HCT116 (cell line): Measurements from ENCODE around the gene CKAP2L. TPM values are rescaled to one million over a fixed set of nuclear protein-coding genes. Genes with fewer than 3 reads are reported as not detected.

ENCODE experiments used
- ATAC-seq: fragments of 200-7000 bp; cut with Tn5 transposase; 2 replicates; pipeline ENCODE4 v1.9.1; 2020; ENCODE audit warnings: mild to moderate bottlenecking, moderate library complexity
- BruUV-seq: library from RNA; stranded (reverse); fragments of 400-500 nt; replicated peaks from 2 replicates; lab custom pipeline; 2021; lab: Mats Ljungman, UMichigan
- CTCF ChIA-PET: fragments of 300-600 bp; sonication (Branson Sonifier 250); formaldehyde crosslinking; loops from one replicate; lab custom pipeline; 2021; ENCODE audit warnings: antibody characterized with exemption; lab: Charles Lee
- POLR2A ChIA-PET: fragments of 300-600, 350-600 bp; sonication (Branson Sonifier 250); formaldehyde crosslinking; loops from one replicate; lab custom pipeline; 2021; ENCODE audit warnings: antibody characterized with exemption; lab: Charles Lee
- RAD21 ChIA-PET, 2 experiments: fragments of 300-600 bp; sonication (Branson Sonifier 250); formaldehyde crosslinking; loops; one replicate each; lab custom pipeline; 2023; ENCODE audit warnings: low total read pairs in 2 of 2; ENCODE audit not compliant: uncharacterized antibody in 2 of 2, unreplicated experiment in 2 of 2, low non-redundant PET in 1 of 2; lab: Charles Lee
- DNase-seq: peaks from one replicate; pipeline ENCODE4 v3.0.0-alpha.2; 2010; ENCODE audit warnings: low read depth, low spot score
- H2AFZ ChIP-seq: fragments of 200-600 bp; shearing (Covaris generic), sonication (generic); 2 replicates; pipeline ENCODE4 v1.6.1; 2017; ENCODE audit warnings: low read depth, mixed run types, mixed read lengths, antibody characterized with exemption, low read length; ENCODE audit not compliant: poor library complexity, severe bottlenecking
- H3K27ac ChIP-seq: 2 replicates; pipeline ENCODE4 v1.5.1; 2012; ENCODE audit warnings: low read depth, low read length
- H3K27me3 ChIP-seq: fragments of 200-600 bp; sonication (generic); 2 replicates; pipeline ENCODE4 v1.6.1; 2016; ENCODE audit warnings: mixed run types, low read length, mixed read lengths; ENCODE audit not compliant: insufficient read depth
- H3K36me3 ChIP-seq, 2 experiments: fragments of 200-500 bp in 1 of 2; fragments of 200-600 bp in 1 of 2; sonication (Bioruptor generic) in 1 of 2; sonication (generic) in 1 of 2; 2 replicates each; pipeline versions ENCODE4 v1.5.1 to v1.6.1; 2014 to 2016; ENCODE audit warnings: low read length in 2 of 2, inconsistent platforms in 1 of 2, mixed read lengths in 1 of 2, mixed run types in 1 of 2; ENCODE audit not compliant: insufficient read depth in 2 of 2, control insufficient read depth in 1 of 2
- H3K4me1 ChIP-seq, 2 experiments: fragments of 200-600 bp in 1 of 2; sonication (generic) in 1 of 2; 2 replicates each; pipeline versions ENCODE4 v1.5.1 to v1.6.1; 2012 to 2017; ENCODE audit warnings: low read length in 2 of 2, inconsistent platforms in 1 of 2, mild to moderate bottlenecking in 1 of 2, mixed read lengths in 1 of 2, mixed run types in 1 of 2, moderate library complexity in 1 of 2; ENCODE audit not compliant: insufficient read depth in 2 of 2, control insufficient read depth in 1 of 2
- H3K4me2 ChIP-seq: fragments of 200-600 bp; sonication (generic); 2 replicates; pipeline ENCODE4 v1.6.1; 2017; ENCODE audit warnings: mixed run types, low read length, mixed read lengths
- H3K4me3 ChIP-seq, 2 experiments: fragments of 200-600 bp in 1 of 2; sonication (generic) in 1 of 2; replicated peaks in 1 of 2; 2 replicates each; pipeline ENCODE4 v1.5.1; 2011 to 2016; ENCODE audit warnings: low read length in 2 of 2, control low read depth in 1 of 2, low read depth in 1 of 2, mild to moderate bottlenecking in 1 of 2, mixed read lengths in 1 of 2, mixed run types in 1 of 2
- H3K79me2 ChIP-seq: fragments of 200-600 bp; sonication (generic); 2 replicates; pipeline ENCODE4 v1.6.1; 2017; ENCODE audit warnings: mild to moderate bottlenecking, mixed run types, low read length, moderate library complexity, mixed read lengths; ENCODE audit not compliant: insufficient read depth
- H3K9ac ChIP-seq: fragments of 200-600 bp; sonication (generic); 2 replicates; pipeline ENCODE4 v1.6.1; 2016; ENCODE audit warnings: low read length, mixed read lengths
- H3K9me2 ChIP-seq: fragments of 200-600 bp; sonication (generic), shearing (Covaris generic); 2 replicates; pipeline ENCODE4 v1.6.1; 2017; ENCODE audit warnings: mixed run types, mild to moderate bottlenecking, moderate library complexity; ENCODE audit not compliant: insufficient read depth
- H3K9me3 ChIP-seq, 2 experiments: fragments of 200-500 bp in 1 of 2; fragments of 200-600 bp in 1 of 2; sonication (Bioruptor generic) in 1 of 2; sonication (generic) in 1 of 2; 2 replicates each; pipeline ENCODE4 v1.6.1; 2014 to 2017; ENCODE audit warnings: low read length in 2 of 2, mixed read lengths in 2 of 2, inconsistent platforms in 1 of 2, low read depth in 1 of 2, mild to moderate bottlenecking in 1 of 2, mixed run types in 1 of 2, moderate library complexity in 1 of 2; ENCODE audit not compliant: control insufficient read depth in 1 of 2, insufficient read depth in 1 of 2
- H4K20me1 ChIP-seq: fragments of 200-600 bp; sonication (generic), shearing (Covaris generic); 2 replicates; pipeline ENCODE4 v1.6.1; 2017; ENCODE audit warnings: mixed run types, mild to moderate bottlenecking, moderate library complexity; ENCODE audit not compliant: insufficient read depth
- JUND ChIP-seq: IDR thresholded peaks from 2 replicates; pipeline ENCODE4 v1.6.1; 2012
- SP1 ChIP-seq: IDR thresholded peaks from 2 replicates; pipeline ENCODE4 v1.6.1; 2012; ENCODE audit warnings: low read depth
- TCF7L2 ChIP-seq: IDR thresholded peaks from 2 replicates; pipeline ENCODE4 v1.7.0; 2011; ENCODE audit warnings: borderline replicate concordance, inconsistent platforms; ENCODE audit not compliant: insufficient read depth, insufficient read length; ENCODE audit errors: extremely low read depth
- ZFX ChIP-seq: fragments of 450-650 bp; IDR thresholded peaks from 2 replicates; pipeline ENCODE4 v1.6.1; 2017
- intact Hi-C: fragments of 100-400 bp; cut with micrococcal nuclease; formaldehyde crosslinking; loops from 2 replicates; pipeline ENCODE4 v1.10.0; 2022
- total RNA-seq: library from RNA; stranded (reverse); gene quantifications from one replicate; pipeline ENCODE4 v1.2.1, GENCODE V29; 2021; ENCODE audit not compliant: unreplicated experiment
- TF ChIP-seq, protein P1 (sequence below): IDR thresholded peaks from 2 replicates; pipeline ENCODE4 v1.6.1; 2012; ENCODE audit warnings: low read depth
- TF ChIP-seq, protein P2 (sequence below): IDR thresholded peaks from 2 replicates; pipeline ENCODE4 v1.6.1; 2012
- TF ChIP-seq, protein P3 (sequence below): IDR thresholded peaks from 2 replicates; pipeline ENCODE4 v1.6.1; 2011; ENCODE audit warnings: mild to moderate bottlenecking, low read length, moderate library complexity; ENCODE audit not compliant: insufficient replicate concordance; ENCODE audit errors: extremely low read depth
- TF ChIP-seq, protein P4 (sequence below), 3 experiments: fragments of 200-600 bp in 1 of 3; sonication (generic) in 1 of 3; IDR thresholded peaks in 2 of 3; conservative IDR thresholded peaks in 1 of 3; 2 replicates each; pipeline ENCODE4 v1.5.1; 2012 to 2017; ENCODE audit warnings: low read depth in 2 of 3, low read length in 2 of 3, antibody characterized with exemption in 1 of 3, borderline replicate concordance in 1 of 3, control low read depth in 1 of 3, mild to moderate bottlenecking in 1 of 3, mixed read lengths in 1 of 3, mixed run types in 1 of 3, moderate library complexity in 1 of 3; ENCODE audit not compliant: insufficient read depth in 1 of 3

CKAP2L gene
- total RNA-seq, 1 experiment from 2014 or later, result 27.5 TPM

DNA sequence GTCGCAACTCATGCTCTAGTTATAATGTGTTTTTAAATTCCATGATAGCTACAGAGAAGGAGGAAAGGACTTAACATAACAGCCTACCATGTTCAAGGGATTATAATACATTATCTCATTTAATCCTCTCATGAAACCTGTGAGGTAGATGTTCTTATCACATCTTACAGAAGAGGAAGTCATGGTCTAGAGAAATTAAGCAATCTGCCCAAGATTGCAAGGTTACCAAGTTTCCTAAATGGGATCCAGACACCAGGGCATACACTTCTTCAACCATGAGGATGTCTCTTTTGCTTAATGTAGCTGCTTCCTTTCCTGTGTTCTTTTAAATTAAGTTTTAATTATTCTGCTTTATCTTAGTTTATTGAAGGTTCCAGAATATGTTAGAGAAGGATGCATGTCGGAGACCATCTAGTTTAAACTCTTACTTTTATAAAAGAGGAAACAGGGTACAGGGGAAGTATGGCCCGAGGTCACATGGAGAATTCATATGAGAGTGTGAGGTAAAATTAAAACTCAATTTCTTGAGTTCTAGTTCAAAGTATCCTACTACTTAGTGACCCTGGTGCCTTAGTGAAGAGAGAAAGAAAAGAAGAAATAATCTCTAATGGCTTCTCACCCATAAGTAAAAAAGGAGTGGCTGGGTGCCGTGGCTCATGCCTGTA lies 23.5 kb upstream of the CKAP2L start:
- ChIA-PET CTCF (interaction anchor here (1.3 kb wide), 1 partner anchor 154 kb away, joined by 3 read pairs; no protein-coding TSS in a partner anchor), RAD21 (no interaction called here), POLR2A (no interaction called here)
- Histone ChIP-seq H3K36me3 (no peaks in the 10 kb centered on the region), H3K9me2 (no peaks in the 10 kb centered on the region), H3K27ac (no peak overlapping the region), H3K4me1 (peaks cover 0 to 10% of the 10 kb centered on the region in 2 experiments; a peak in 2 of 4 replicates), H2AFZ (no peak overlapping the region), H3K79me2 (no peaks in the 10 kb centered on the region), H3K27me3 (no peaks in the 10 kb centered on the region), H4K20me1 (no peaks in the 10 kb centered on the region), H3K9me3 (no peaks in the 10 kb centered on the region), H3K9ac (no peak overlapping the region), H3K4me3 (no peak overlapping the region), H3K4me2 (no peak overlapping the region)
- DNase-seq, result no peak
- intact Hi-C loops, result no loop called here
- ATAC-seq, result no peak
- TF ChIP-seq, protein P1, sequence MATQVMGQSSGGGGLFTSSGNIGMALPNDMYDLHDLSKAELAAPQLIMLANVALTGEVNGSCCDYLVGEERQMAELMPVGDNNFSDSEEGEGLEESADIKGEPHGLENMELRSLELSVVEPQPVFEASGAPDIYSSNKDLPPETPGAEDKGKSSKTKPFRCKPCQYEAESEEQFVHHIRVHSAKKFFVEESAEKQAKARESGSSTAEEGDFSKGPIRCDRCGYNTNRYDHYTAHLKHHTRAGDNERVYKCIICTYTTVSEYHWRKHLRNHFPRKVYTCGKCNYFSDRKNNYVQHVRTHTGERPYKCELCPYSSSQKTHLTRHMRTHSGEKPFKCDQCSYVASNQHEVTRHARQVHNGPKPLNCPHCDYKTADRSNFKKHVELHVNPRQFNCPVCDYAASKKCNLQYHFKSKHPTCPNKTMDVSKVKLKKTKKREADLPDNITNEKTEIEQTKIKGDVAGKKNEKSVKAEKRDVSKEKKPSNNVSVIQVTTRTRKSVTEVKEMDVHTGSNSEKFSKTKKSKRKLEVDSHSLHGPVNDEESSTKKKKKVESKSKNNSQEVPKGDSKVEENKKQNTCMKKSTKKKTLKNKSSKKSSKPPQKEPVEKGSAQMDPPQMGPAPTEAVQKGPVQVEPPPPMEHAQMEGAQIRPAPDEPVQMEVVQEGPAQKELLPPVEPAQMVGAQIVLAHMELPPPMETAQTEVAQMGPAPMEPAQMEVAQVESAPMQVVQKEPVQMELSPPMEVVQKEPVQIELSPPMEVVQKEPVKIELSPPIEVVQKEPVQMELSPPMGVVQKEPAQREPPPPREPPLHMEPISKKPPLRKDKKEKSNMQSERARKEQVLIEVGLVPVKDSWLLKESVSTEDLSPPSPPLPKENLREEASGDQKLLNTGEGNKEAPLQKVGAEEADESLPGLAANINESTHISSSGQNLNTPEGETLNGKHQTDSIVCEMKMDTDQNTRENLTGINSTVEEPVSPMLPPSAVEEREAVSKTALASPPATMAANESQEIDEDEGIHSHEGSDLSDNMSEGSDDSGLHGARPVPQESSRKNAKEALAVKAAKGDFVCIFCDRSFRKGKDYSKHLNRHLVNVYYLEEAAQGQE, result no peak
- TF ChIP-seq, protein P2, sequence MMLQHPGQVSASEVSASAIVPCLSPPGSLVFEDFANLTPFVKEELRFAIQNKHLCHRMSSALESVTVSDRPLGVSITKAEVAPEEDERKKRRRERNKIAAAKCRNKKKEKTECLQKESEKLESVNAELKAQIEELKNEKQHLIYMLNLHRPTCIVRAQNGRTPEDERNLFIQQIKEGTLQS, result no peak
- TF ChIP-seq TCF7L2 (no peak), JUND (no peak), ZFX (no peak), SP1 (no peak)
- TF ChIP-seq, protein P3, sequence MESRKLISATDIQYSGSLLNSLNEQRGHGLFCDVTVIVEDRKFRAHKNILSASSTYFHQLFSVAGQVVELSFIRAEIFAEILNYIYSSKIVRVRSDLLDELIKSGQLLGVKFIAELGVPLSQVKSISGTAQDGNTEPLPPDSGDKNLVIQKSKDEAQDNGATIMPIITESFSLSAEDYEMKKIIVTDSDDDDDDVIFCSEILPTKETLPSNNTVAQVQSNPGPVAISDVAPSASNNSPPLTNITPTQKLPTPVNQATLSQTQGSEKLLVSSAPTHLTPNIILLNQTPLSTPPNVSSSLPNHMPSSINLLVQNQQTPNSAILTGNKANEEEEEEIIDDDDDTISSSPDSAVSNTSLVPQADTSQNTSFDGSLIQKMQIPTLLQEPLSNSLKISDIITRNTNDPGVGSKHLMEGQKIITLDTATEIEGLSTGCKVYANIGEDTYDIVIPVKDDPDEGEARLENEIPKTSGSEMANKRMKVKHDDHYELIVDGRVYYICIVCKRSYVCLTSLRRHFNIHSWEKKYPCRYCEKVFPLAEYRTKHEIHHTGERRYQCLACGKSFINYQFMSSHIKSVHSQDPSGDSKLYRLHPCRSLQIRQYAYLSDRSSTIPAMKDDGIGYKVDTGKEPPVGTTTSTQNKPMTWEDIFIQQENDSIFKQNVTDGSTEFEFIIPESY, result no peak
- TF ChIP-seq, protein P4, sequence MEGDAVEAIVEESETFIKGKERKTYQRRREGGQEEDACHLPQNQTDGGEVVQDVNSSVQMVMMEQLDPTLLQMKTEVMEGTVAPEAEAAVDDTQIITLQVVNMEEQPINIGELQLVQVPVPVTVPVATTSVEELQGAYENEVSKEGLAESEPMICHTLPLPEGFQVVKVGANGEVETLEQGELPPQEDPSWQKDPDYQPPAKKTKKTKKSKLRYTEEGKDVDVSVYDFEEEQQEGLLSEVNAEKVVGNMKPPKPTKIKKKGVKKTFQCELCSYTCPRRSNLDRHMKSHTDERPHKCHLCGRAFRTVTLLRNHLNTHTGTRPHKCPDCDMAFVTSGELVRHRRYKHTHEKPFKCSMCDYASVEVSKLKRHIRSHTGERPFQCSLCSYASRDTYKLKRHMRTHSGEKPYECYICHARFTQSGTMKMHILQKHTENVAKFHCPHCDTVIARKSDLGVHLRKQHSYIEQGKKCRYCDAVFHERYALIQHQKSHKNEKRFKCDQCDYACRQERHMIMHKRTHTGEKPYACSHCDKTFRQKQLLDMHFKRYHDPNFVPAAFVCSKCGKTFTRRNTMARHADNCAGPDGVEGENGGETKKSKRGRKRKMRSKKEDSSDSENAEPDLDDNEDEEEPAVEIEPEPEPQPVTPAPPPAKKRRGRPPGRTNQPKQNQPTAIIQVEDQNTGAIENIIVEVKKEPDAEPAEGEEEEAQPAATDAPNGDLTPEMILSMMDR (IDR thresholded peaks at IDR 0.05 in 2 of 3, conservative IDR thresholded peaks at IDR 0.05 in 1 of 3; ENCODE audit: borderline replicate concordance in 1 of 3, insufficient read depth in 1 of 3, low read depth in 2 of 3, low read length in 2 of 3), result no peak
- BruUV-seq, result no TSS peak
